RWPE2 (cell line): ENCODE measurements around the gene ZNF101.

Source experiments
- ATAC-seq: fragments of 200-7000 bp; cut with Tn5 transposase; 3 replicates; pipeline ENCODE4 v1.9.1; 2021; ENCODE audit warnings: low read depth
- DNase-seq: peaks from one replicate; pipeline ENCODE4 v3.0.0-alpha.2; 2020; ENCODE audit warnings: low spot score
- H3K27ac ChIP-seq: fragments of 450-650 bp; 2 replicates; pipeline ENCODE4 v1.5.1; 2017; ENCODE audit warnings: mild to moderate bottlenecking; ENCODE audit not compliant: poor library complexity, severe bottlenecking
- H3K27me3 ChIP-seq: fragments of 250-450 bp; sonication (Bioruptor Pico); 2 replicates; pipeline ENCODE4 v1.5.1; 2021; ENCODE audit warnings: mild to moderate bottlenecking, moderate library complexity; ENCODE audit not compliant: insufficient read depth, poor library complexity, severe bottlenecking
- H3K36me3 ChIP-seq: fragments of 250-450 bp; sonication (Bioruptor Pico); 2 replicates; pipeline ENCODE4 v1.5.1; 2020; ENCODE audit warnings: low read depth, mild to moderate bottlenecking, moderate library complexity
- H3K4me1 ChIP-seq: fragments of 250-450 bp; sonication (Bioruptor Pico); 2 replicates; pipeline ENCODE4 v1.5.1; 2021; ENCODE audit warnings: mild to moderate bottlenecking, moderate library complexity; ENCODE audit not compliant: insufficient read depth, poor library complexity, severe bottlenecking
- H3K4me3 ChIP-seq: fragments of 250-450 bp; sonication (Bioruptor Pico); 2 replicates; pipeline ENCODE4 v1.5.1; 2021; ENCODE audit warnings: mild to moderate bottlenecking, moderate library complexity; ENCODE audit not compliant: severe bottlenecking
- H3K9me3 ChIP-seq: fragments of 250-450 bp; sonication (Bioruptor Pico); 2 replicates; pipeline ENCODE4 v1.5.1; 2021; ENCODE audit warnings: mild to moderate bottlenecking, moderate library complexity; ENCODE audit not compliant: severe bottlenecking
- TF ChIP-seq, protein P1 (sequence below): fragments of 450-650 bp; IDR thresholded peaks from one replicate; pipeline ENCODE4 v1.5.1; 2017; ENCODE audit warnings: mild to moderate bottlenecking, moderate library complexity; ENCODE audit not compliant: poor library complexity, severe bottlenecking

Gene ZNF101

GRCh38 chr19:19634516-19635312 lies 33.9 kb upstream of the ZNF101 start:
- DNase-seq (no peak), ATAC-seq (no peak)
- Histone ChIP-seq H3K27me3 (no peaks in the 10 kb centered on the region), H3K27ac (no peak overlapping the region), H3K4me1 (no peaks in the 10 kb centered on the region), H3K4me3 (no peak overlapping the region), H3K9me3 (no peaks in the 10 kb centered on the region), H3K36me3 (peaks cover 9% of the 10 kb centered on the region)
- TF ChIP-seq, protein P1, sequence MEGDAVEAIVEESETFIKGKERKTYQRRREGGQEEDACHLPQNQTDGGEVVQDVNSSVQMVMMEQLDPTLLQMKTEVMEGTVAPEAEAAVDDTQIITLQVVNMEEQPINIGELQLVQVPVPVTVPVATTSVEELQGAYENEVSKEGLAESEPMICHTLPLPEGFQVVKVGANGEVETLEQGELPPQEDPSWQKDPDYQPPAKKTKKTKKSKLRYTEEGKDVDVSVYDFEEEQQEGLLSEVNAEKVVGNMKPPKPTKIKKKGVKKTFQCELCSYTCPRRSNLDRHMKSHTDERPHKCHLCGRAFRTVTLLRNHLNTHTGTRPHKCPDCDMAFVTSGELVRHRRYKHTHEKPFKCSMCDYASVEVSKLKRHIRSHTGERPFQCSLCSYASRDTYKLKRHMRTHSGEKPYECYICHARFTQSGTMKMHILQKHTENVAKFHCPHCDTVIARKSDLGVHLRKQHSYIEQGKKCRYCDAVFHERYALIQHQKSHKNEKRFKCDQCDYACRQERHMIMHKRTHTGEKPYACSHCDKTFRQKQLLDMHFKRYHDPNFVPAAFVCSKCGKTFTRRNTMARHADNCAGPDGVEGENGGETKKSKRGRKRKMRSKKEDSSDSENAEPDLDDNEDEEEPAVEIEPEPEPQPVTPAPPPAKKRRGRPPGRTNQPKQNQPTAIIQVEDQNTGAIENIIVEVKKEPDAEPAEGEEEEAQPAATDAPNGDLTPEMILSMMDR, result no peak

DNA sequence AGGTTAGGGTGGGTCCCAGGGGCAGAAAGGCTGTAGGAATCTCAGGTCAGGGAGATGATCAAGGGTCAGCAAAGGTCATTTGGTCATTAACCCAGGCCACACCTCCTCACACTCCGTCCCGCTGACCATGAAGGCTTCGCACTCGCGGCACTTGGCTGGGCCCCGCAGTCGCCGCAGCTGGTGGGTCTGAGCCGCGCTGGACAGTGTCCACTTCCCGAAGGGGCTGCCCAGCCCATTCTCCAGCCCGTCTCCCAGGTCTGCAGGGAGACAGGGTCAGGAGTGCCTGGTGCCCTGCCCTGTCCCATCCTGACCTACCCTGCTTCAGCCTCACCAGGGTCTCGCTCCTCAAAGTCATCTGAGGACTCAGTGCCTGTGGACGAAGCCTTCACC lies 33.3 kb upstream of the ZNF101 start:
- DNase-seq (no peak), ATAC-seq (no peak)
- H3K4me1 ChIP-seq, result no peaks in the 10 kb centered on the region
- H3K27me3 ChIP-seq, result no peaks in the 10 kb centered on the region
- no peaks in the 10 kb centered on the region for H3K9me3 ChIP-seq
- H3K4me3 ChIP-seq, result no peak overlapping the region
- peaks cover 9% of the 10 kb centered on the region for H3K36me3 ChIP-seq
- TF ChIP-seq, protein P1, result no peak
- no peak overlapping the region for H3K27ac ChIP-seq

GRCh38 chr19:19636573-19637185 lies 32.0 kb upstream of the ZNF101 start:
- no peaks in the 10 kb centered on the region for H3K4me1 ChIP-seq
- no peaks in the 10 kb centered on the region for H3K9me3 ChIP-seq
- DNase-seq (no peak), ATAC-seq (no peak; the same call in 2 of the 3 replicates)
- no peak overlapping the region for H3K27ac ChIP-seq
- TF ChIP-seq, protein P1, result no peak
- H3K4me3 ChIP-seq, result no peak overlapping the region
- H3K27me3 ChIP-seq, result no peaks in the 10 kb centered on the region
- peaks cover 9% of the 10 kb centered on the region for H3K36me3 ChIP-seq

DNA sequence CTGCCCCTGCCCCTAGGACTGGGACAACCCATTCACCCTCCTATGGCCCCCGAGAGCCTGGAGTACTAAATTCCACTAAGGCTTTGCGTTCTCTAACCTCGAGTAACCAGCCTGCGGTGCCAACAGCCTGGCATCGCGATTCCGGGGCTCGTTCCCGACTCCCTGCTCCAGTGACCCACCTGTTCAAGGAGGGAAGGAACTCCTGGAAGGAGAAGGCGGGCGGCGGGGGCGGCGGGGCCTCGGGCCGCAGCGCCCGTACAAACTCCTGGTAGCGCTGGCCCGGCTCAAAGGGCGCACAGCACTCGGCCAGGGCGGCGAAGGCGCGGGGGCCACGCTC lies 31.5 kb upstream of the ZNF101 start:
- Histone ChIP-seq H3K9me3 (no peaks in the 10 kb centered on the region), H3K27ac (no peak overlapping the region), H3K4me1 (no peaks in the 10 kb centered on the region), H3K36me3 (peaks cover 9% of the 10 kb centered on the region), H3K27me3 (no peaks in the 10 kb centered on the region), H3K4me3 (no peak overlapping the region)
- TF ChIP-seq, protein P1, result no peak
- DNase-seq (no peak), ATAC-seq (no peak)
